ENCODE measurements around the gene MARK4.

DNA sequence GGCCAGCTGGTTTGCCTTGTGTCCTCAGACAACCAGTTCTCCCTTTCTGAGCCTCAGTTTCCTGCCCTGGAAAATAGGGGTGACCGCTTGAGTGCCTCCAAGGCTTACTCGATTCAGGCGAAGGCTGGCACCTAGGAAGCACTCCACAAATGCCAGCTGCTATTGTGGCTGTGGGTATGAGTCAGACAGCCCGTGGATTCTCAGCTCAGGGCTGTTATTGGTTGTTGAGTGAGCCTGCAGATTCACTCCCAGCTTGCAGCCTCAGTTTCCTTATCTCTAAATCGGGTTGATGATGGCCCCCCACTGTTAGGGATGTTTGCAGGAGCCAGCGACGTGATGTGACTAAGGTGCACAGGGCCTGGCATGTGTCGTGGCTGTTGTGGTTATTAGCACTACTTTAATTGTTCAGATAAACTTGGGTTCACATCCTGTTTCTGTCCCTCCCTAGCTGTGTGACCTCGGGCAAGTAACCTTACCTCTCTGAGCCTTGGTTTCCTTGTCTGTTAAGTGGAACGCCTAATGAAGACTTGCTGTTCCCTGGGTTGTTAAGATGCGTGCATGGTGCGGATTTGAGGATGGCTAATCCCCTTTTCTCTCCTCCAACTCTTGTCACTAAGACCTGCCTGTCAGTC lies 2.4 kb downstream of the MARK4 start:
- TF ChIP-seq EZH2phosphoT487 (IDR thresholded peaks at IDR 0.05; ENCODE audit: insufficient read depth, low read depth) = no peak
- TF ChIP-seq EZH2 (IDR thresholded peaks at IDR 0.05; ENCODE audit: insufficient read depth, poor library complexity, severe bottlenecking) = no peak

All from GM23248 (cell line).